K562 (cell line): ENCODE measurements around the gene SH3BGR. TPM values are rescaled to one million over a fixed set of nuclear protein-coding genes. Genes with fewer than 3 reads are reported as not detected.

Source experiments
- ARID3B ChIP-seq: fragments of 250-450 bp; sonication (Bioruptor Pico); IDR thresholded peaks from 2 replicates; pipeline ENCODE4 v1.4.0; 2020; ENCODE audit warnings: borderline replicate concordance
- ASH1L ChIP-seq: fragments of 450-650 bp; IDR thresholded peaks from 2 replicates; pipeline ENCODE4 v1.6.1; 2018; ENCODE audit warnings: borderline replicate concordance, mild to moderate bottlenecking, low read depth; ENCODE audit not compliant: partially characterized antibody
- BHLHE40 ChIP-seq: IDR thresholded peaks from 2 replicates; pipeline ENCODE4 v1.6.1; 2011; ENCODE audit warnings: low read length, improper control_type of control experiment
- BMI1 ChIP-seq: fragments of 150-350 bp; IDR thresholded peaks from 2 replicates; pipeline ENCODE4 v1.6.1; 2014; ENCODE audit warnings: low read length
- BRD9 ChIP-seq: fragments of 450-650 bp; IDR thresholded peaks from 2 replicates; pipeline ENCODE4 v1.6.1; 2018; ENCODE audit warnings: low read depth; ENCODE audit not compliant: partially characterized antibody
- C11orf30 ChIP-seq: fragments of 450-650 bp; IDR thresholded peaks from 2 replicates; pipeline ENCODE4 v1.6.1; 2016; ENCODE audit warnings: low read depth, mild to moderate bottlenecking
- CBFA2T3 ChIP-seq: fragments of 450-650 bp; IDR thresholded peaks from 2 replicates; pipeline ENCODE4 v1.6.1; 2017
- COPS2 ChIP-seq: fragments of 450-650 bp; conservative IDR thresholded peaks from 2 replicates; pipeline ENCODE4 v1.6.1; 2016; ENCODE audit warnings: mild to moderate bottlenecking, moderate library complexity
- FOSL1 ChIP-seq: fragments of 200-800 bp; sonication (Bioruptor generic); conservative IDR thresholded peaks from 2 replicates; pipeline ENCODE4 v1.6.1; 2016; ENCODE audit warnings: missing genetic modification characterization, missing compliant biosample characterization
- GATAD2B ChIP-seq: fragments of 450-650 bp; IDR thresholded peaks from 2 replicates; pipeline ENCODE4 v1.6.1; 2017; ENCODE audit warnings: mild to moderate bottlenecking, borderline replicate concordance
- HMGN3 ChIP-seq: IDR thresholded peaks from 2 replicates; pipeline ENCODE4 v1.6.1; 2011; ENCODE audit warnings: borderline replicate concordance, low read depth, mild to moderate bottlenecking, mixed read lengths, low read length; ENCODE audit not compliant: insufficient read length; ENCODE audit errors: extremely low read depth
- MCM2 ChIP-seq: fragments of 450-650 bp; IDR thresholded peaks from 2 replicates; pipeline ENCODE4 v1.6.1; 2017; ENCODE audit warnings: low read depth, mild to moderate bottlenecking
- MYNN ChIP-seq, 2 experiments: sonication (generic); formaldehyde crosslinking in 1 of 2; IDR thresholded peaks; 2 replicates each; pipeline versions ENCODE4 v1.5.0 to v1.6.1; 2016 to 2020; ENCODE audit warnings: antibody characterized with exemption in 1 of 2, missing genetic modification reagents in 1 of 2
- NCOA2 ChIP-seq, 2 experiments: fragments of 450-650 bp; IDR thresholded peaks; 2 replicates each; pipeline ENCODE4 v1.6.1; 2018; ENCODE audit warnings: mild to moderate bottlenecking in 2 of 2, moderate library complexity in 1 of 2; ENCODE audit not compliant: partially characterized antibody in 2 of 2
- NONO ChIP-seq, 2 experiments: fragments of 200-400 bp in 1 of 2; fragments of 450-650 bp in 1 of 2; formaldehyde crosslinking in 1 of 2; IDR thresholded peaks; 2 replicates each; pipeline ENCODE4 v1.6.1; 2017; ENCODE audit warnings: low read depth in 2 of 2, mild to moderate bottlenecking in 2 of 2, moderate library complexity in 2 of 2, low read length in 1 of 2
- PATZ1 ChIP-seq: fragments of 250-450 bp; sonication (Bioruptor Pico); IDR thresholded peaks from 2 replicates; pipeline ENCODE4 v1.5.0; 2020; ENCODE audit warnings: mild to moderate bottlenecking, borderline replicate concordance
- PHTF2 ChIP-seq: fragments of 250-450 bp; sonication (Bioruptor Pico); IDR thresholded peaks from 2 replicates; pipeline ENCODE4 v1.5.0; 2021; ENCODE audit warnings: mild to moderate bottlenecking
- SIRT6 ChIP-seq: IDR thresholded peaks from one replicate; pipeline ENCODE4 v1.6.1; 2012; ENCODE audit warnings: low read depth, mild to moderate bottlenecking, control low read depth, inconsistent platforms, low read length, moderate library complexity
- SMAD3 ChIP-seq: fragments of 450-650 bp; formaldehyde crosslinking; conservative IDR thresholded peaks from 2 replicates; pipeline ENCODE4 v1.4.0; 2020; ENCODE audit warnings: mild to moderate bottlenecking
- SMARCB1 ChIP-seq: IDR thresholded peaks from 2 replicates; pipeline ENCODE4 v1.6.1; 2011; ENCODE audit warnings: improper control_type of control experiment, low read depth; ENCODE audit not compliant: insufficient read length
- TARDBP ChIP-seq: fragments of 450-650 bp; IDR thresholded peaks from 2 replicates; pipeline ENCODE4 v1.6.1; 2016
- ZNF140 ChIP-seq: fragments of 250-450 bp; sonication (Bioruptor Pico); IDR thresholded peaks from 2 replicates; pipeline ENCODE4 v1.8.0; 2021; ENCODE audit warnings: moderate library complexity, mild to moderate bottlenecking, inconsistent platforms
- ZNF23 ChIP-seq: fragments of 250-450 bp; sonication (Bioruptor Pico); IDR thresholded peaks from 2 replicates; pipeline ENCODE4 v1.4.0; 2020; ENCODE audit warnings: mild to moderate bottlenecking
- ZNF324 ChIP-seq: fragments of 250-450 bp; sonication (Bioruptor Pico); IDR thresholded peaks from 2 replicates; pipeline ENCODE4 v1.4.0; 2020; ENCODE audit warnings: mild to moderate bottlenecking
- ZNF431 ChIP-seq: sonication (generic); formaldehyde crosslinking; IDR thresholded peaks from 2 replicates; pipeline ENCODE4 v1.8.0; 2022; ENCODE audit warnings: mild to moderate bottlenecking, missing genetic modification reagents
- ZNF764 ChIP-seq: fragments of 250-450 bp; sonication (Bioruptor Pico); IDR thresholded peaks from 2 replicates; pipeline ENCODE4 v1.4.0; 2020; ENCODE audit warnings: low read depth, mild to moderate bottlenecking, moderate library complexity
- polyA plus RNA-seq, 8 experiments: library from polyadenylated mRNA; depleted of rRNA in 4 of 8; stranded (reverse) in 5 of 8; unstranded in 3 of 8; fragments of >200 nt; fragmentation: Nextera tagmentation in 2 of 8; fragmentation: Illumina TruSeq in 1 of 8; extraction: Ambion mirVana in 2 of 8; extraction: Trizol in 1 of 8; gene quantifications; 2 replicates each; pipeline versions ENCODE4 v1.2.1 to v1.2.3, GENCODE V29; 2011 to 2014; ENCODE audit warnings: inconsistent platforms in 1 of 8, missing spikeins in 1 of 8
- total RNA-seq, 7 experiments: library from RNA; depleted of rRNA in 6 of 7; stranded (reverse); fragments of >200 nt in 6 of 7; fragmentation: Illumina TruSeq in 2 of 7; extraction: Trizol in 2 of 7; gene quantifications; 2 replicates each; pipeline versions ENCODE4 v1.2.1 to v1.2.3, GENCODE V29; 2011 to 2021; ENCODE audit warnings: low replicate concordance in 1 of 7

Gene SH3BGR
- total and polyA plus RNA-seq, 9 of the 15 experiments (the other 6 are each of a cell fraction or from before 2014, with no cell fraction given): 6.6 to 42.9 (median 25.6) TPM

GRCh38 chr21:39445321-39446269 is 6.2 kb upstream of the SH3BGR start, which contains the start of gene LCA5L (continued):
- TF ChIP-seq PATZ1 (CRISPR knock-in tag) (no peak), ZNF140 (CRISPR knock-in tag) (0 out of 2 replicates have a peak, but pooled peaks have one; percentile 26), MCM2 (no peak), SMAD3 (peak; percentile 75), ZNF764 (CRISPR knock-in tag) (no peak), SIRT6 (no peak), ZNF324 (CRISPR knock-in tag) (no peak; the same call in 1 of the 2 replicates), NCOA2 (IDR thresholded peaks at IDR 0.05; ENCODE audit: partially characterized antibody in 2 of 2) (no peak), ZNF23 (no peak), BHLHE40 (peak; percentile 43; the same call in 1 of the 2 replicates), ASH1L (no peak), HMGN3 (peak; percentile 45), MYNN (IDR thresholded peaks at IDR 0.05) (no peak), MYNN (CRISPR knock-in tag; IDR thresholded peaks at IDR 0.05) (no peak), ARID3B (CRISPR knock-in tag) (no peak), NONO (IDR thresholded peaks at IDR 0.05; ENCODE audit: low read depth in 2 of 2, low read length in 1 of 2) (peak; percentile 50; a peak in 1 of 4 replicates), TARDBP (peak; percentile 80; the same call in 1 of the 2 replicates), COPS2 (no peak), ZNF431 (CRISPR knock-in tag) (no peak), FOSL1 (peak; percentile 31; the same call in 1 of the 2 replicates), BRD9 (peak; percentile 21), CBFA2T3 (no peak), BMI1 (peak; percentile 62), PHTF2 (CRISPR knock-in tag) (no peak), GATAD2B (no peak), SMARCB1 (no peak), C11orf30 (0 out of 2 replicates have a peak, but pooled peaks have one; percentile 19)
